ENCODE measurements around the gene CERS6.
A peak's percentile ranks its signal among the peaks of the same experiment; 100 is the strongest.

CERS6 gene

DNA sequence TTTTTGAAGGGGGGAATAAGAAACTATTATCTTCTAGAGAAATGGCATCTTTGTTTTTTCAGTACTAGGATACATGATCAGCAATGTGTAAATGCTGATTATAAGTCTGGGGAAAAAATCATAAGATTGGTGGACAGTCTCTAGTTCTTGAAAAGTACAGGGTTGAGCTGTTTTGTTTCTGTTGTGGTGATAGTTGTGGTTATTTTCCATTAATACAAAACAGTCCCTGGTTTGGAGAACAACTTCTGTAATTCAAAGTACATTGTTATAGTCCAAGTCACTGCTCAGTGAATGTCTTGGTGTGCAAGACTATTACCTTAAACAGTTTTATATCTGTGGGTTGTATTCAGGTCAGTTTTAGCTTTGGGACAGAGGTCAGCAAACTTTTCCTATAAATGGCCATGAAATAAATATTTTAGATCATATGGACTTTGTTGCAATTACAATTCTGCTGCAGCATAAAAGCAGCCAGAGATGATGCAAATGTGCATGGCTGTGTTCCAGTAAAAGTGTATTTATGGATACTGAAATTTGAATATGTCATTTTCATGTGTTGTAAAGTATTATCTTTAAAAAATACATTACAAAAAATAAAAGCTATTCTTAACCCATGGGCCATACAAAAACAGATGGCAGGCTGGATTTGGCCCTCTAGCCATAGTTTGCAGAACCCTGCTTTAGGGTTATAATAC lies 111.0 kb downstream of the CERS6 start:
- no peak for DNase-seq (ENCODE audit: low read depth in 2 of 2)

DNA sequence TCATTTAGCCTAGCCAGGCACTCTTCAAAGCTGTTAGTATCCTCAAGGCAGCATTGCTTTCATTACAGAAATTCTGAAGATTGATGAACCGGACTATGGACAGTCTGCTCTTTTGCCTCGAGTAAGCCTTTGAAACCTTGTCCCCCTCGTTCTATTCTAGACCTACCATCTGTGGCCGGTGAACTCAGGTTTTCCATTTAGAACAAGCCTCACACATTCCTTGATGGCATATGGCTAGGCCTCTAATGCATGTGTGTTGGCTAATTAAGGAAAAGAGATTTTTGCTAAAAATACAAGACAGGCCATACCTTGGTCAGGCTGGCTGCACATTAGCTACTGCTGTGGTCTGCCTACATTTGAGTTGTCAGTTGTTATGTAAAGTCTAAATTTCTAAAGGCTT lies 111.8 kb downstream of the CERS6 start:
- DNase-seq (ENCODE audit: low read depth in 2 of 2) = no peak

DNA sequence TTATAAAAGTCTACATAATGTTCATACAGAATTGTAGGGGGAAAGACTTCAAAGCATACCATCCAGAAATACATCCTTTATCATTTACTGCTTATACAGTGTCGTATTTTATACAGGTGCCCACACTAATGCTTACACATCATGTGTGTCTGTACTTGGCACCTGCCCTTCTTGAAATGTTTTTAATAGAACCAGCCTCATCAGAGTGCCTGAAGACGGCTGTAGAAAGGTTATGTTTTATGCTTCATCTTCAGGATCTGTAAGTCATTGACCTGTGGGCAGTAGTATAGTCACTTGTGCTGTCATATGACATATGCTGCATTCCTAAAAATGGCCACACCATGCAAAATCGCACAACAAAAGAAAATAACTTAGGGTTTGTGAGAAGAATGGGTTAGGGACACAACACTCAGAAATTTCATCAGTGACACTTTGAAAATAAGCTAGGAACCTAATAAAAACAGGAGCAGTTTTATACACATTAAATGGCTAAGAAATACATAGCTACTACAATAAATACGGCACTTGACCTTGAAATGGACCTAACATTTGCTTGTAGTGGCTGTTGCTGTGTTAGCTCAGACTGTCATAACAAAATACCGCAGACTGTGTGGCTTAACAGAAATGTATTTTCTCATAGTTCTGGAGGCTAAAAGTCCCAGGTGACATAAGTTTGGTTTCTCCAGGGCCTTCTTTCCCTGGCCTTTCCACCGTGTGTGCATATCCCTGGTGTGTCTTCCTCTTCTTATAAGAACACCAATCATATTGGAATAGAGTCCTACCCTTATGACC lies 112.6 kb downstream of the CERS6 start:
- no peak for DNase-seq (ENCODE audit: low read depth in 2 of 2)

DNA sequence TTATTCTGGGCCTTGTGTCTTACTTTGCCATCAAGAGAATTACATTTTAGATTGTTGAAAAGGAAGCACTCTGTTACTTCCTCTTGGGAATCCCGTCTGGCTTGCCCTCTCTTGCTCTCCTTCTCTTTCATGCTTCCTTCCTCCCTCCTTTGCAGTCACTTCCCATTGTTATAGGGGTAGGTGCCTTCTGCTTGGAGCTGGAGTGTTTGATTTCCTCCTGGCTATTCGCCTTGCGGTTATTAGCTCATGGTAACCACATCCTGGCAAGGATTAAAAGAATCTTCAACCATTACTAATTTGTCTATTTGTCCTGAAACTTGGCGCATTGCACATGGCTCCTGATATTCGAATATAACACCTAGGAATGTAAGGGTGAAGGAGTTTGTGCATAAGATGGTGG lies 115.0 kb downstream of the CERS6 start:
- no peak for DNase-seq (ENCODE audit: low read depth in 2 of 2)

DNA sequence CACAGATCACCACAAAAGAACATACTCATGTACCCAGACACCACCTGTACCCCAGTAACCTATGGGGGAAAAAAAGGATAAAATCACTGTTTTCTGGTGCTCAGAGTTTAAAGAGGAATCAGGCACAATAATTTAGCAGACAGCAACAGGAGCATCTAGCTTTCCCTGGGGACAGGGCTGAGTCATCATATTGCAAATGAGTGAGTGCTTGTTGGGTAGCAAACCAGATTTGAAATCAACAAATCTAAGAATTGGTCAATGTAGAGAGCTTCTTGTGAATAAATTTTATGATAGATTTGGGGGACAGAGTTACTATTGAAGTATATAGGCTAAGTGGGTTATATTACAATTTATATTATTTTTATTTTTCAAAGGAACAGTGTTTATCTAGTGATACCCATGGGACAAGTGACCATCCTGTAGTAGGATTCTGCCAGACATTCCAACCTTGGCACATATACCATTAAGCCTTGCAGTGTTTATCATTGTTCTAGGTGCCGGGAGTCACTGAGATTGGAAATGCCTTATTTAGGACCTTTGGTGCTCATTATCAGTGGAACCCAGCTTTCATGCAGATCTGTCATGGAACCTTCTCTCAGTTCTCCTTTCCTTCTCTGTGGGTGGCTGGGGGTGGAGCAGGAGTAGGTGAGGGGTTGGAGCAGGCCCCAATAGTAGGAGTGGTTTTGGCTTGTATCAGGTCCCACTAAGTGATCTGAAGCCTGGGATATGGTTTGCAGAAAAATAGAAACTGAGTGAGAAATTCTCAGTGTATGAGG lies 117.2 kb downstream of the CERS6 start:
- peak in 1 of 2 experiments; percentile 29 for DNase-seq (ENCODE audit: low read depth in 2 of 2)

DNA sequence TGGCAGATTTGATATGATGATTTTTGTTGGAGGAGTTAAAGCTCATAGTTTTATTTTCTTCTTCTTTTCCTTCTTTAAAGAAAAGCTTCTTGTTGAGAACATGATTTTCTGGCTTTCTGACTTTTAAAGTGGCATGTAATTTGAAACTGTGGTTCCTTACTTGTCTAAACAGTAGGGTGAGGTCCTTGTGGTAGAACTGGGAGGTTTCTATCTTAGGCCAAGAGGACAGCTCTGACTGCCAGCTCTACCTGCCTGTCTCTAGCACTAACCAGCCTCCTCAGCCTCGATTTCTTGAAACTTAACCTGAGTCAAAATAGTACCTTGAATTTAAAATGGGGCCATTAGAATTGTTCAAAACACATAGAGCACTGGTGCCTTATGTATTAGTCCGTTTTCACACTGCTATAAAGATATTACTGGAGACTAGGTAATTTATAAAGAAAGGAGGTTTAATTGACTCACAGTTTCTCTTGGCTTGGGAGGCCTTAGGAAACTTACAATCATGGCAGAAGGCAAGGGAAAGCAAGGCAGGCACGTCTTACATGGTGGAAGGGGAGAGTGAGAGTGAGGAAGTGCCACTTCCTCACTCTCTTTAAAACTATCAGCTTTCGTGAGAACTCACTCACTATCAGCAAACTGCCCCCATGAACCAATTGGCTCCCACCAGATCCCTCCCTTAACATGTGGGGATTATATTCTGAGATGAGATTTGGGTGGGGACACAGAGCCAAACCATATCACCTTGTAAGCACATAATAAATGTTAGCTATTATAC lies 119.0 kb downstream of the CERS6 start:
- no peak for DNase-seq (ENCODE audit: low read depth in 2 of 2)

DNA sequence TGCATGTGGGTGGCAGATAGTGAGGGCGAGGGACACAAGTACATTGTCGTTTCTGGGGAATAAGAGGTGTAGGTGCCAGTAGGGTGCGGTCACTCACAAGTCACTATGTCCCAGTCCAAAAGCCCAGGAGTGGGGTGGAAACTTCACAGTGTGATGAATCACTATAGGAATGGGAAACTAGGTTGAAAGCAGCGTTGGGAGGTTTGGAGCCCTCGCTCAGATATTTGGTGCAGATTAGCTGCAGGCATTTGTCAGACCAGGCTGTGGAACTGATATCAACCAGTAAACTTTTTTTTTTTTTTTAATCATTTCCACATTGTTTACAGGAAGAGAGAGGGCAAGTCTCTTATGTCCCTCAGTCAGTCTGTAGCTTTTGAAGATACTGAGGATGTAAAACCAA lies 121.8 kb downstream of the CERS6 start:
- peak in 1 of 2 experiments; percentile 6 for DNase-seq (ENCODE audit: low read depth in 2 of 2)

DNA sequence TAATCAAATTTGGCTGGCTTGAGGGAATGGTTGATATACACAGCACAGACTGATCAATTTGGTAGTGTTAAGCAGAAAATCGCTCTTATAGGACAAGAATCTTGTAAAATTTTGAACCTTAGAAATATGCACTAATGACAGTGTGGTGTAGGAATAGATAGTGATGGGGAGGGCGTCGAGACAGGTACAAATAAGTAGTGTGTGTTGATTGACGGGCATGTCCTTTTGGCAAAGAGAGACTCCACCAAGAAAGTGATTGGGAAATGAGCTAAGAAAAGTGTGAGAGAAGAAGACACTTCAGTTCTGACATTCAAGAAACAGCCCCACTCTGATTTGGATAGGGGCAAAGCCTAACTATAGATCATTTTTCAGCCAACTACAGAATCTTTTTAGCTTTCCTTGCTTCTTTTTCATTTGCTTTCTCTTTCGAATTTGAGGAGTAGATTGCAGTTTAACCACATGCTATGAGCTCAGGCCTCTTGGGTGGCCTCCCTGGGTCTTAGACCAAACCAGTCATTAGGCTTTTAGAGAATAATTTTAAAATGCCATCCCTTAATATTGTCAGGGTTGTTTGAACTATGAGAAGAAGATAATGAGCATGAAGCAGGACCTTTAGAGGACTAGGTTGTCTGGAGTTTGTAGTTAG lies 127.1 kb downstream of the CERS6 start:
- DNase-seq (ENCODE audit: low read depth in 2 of 2) = no peak

DNA sequence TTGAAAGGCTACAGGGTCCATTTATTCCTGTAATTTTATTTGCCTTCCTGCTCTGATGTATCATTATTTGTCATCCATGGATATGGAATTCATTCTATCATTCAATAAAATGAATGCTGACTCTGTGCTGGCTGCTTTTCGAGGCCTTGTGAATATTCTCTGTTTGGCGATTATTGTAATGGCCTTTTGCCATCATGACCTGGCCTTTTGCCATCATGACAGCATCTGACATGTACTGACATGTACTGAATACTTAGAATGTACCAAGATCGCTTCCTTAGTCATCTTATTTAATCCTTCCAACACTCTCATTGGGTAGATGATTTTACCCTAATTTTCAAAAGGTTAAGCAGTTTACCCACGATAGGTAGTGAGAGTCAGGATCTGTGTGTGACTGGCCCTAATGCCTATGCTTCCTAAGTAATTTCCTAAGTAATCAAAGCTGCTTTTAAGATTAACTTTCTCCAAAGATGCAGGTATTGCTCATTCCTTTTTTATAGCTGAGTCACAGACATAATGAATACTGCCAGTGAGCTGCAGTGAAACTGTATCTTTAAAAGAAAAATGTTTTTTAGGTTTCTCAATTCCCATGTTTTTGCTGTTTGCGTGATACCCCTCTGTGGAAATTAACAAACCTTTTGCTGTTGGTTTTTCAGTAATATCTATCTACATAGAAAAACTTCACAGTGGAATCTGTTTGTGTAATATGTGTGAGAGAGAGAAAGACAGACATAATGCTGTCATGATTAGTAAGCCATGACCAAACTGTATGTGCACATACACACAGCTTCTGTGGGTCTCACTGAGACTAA lies 127.8 kb downstream of the CERS6 start:
- DNase-seq (ENCODE audit: low read depth in 2 of 2) = peak in 1 of 2 experiments; percentile 40

DNA sequence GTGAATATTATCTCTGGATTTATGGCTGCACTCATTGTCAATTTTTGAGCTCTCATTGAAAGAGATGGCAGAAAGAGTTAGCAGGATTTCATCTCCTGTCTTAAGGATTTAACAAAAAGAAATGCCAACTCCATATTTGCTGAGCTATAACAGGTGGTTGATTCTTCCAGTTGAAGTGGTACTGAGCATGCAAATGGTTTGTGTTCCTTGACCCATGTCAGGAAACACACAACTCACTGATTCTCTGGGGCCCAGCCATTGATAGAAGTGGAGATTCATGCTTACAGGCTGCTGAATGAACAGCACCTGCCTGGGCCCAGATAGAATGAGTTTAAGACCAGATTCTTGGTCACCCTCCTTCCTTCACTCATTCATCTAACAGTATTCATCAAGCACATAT lies 128.8 kb downstream of the CERS6 start:
- no peak for DNase-seq (ENCODE audit: low read depth in 2 of 2)

DNA sequence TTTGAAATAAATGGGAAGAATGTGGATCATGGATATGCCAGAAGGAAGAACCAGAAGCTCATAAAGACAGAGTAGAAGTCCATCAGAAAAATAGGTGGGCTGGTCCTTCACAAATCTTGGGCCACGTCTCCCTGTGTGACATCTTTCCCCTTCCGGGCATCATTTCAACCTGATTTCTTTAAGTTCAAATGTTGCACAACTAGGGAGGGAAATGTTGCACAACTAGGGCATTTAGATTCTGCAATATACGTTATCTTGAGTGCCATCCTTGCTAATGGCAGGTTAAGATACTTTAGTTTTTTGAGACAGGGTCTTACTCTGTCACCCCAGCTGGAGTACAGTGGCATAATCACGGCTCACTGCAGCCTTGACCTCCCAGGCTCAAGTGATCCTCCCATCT lies 129.6 kb downstream of the CERS6 start:
- no peak for DNase-seq (ENCODE audit: low read depth in 2 of 2)

DNA sequence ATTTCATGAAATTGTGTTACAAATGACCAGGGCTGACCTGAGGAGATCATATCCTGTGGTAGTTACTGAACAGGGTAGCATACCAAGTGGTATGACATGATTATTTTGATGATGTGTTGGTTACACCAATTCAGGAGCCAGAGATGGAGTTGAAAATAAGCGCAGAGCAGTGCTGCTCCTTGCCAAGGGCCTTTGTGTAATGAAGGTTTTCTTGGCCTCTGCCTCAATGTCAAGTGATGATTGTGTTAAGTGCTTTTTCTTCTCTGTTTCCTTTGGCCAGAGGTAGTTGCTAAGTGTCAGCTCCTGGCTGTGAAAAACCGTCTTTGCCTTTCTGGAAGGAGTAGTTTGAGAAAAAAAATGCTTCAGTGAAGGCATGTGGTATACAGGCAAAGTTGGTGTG lies 131.2 kb downstream of the CERS6 start:
- no peak for DNase-seq (ENCODE audit: low read depth in 2 of 2)

DNA sequence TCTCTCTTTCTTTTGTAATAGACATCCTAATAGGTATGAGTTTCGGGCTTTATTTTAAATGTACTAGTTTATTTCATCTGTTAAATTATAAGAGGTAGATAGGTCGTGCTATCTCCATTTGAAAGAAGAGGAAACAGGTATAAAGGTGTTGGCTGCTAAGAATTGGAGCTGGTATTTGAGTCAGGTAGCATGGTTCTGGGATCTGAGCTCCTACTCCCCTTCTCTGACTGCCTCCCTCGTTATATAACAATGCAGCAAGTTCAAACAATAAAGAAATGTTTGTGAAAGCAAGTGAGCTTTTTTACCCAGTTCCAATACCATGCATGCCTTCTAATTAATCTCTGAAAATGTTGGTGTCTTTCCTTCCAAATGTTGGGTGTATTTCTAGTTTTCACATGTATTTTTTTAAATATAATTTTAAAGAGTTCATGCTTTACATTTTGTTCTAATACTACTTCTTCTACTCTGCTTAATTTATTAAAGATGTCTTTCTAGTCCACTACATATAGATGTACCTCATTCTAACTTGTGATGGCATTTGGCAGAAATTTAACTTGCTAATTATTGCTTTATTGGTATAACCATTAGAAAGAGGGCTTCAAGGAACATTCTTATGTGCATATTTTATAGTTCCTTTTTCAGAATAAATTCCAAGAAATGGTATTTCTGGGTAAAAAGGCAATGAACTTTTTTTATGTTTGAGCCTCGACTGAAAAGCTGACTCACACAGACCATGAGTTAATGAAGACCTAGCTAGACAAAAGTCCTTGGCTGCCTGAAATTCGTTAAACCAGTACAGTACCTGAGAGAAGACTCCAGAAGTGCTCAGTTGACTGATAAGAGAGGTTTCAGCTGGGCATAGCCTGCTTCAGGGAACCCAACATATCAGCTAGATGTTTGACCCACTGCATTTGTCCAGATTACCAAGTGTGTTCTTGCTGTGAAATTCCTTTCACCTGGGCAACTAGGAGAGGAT lies 133.5 kb downstream of the CERS6 start:
- DNase-seq (ENCODE audit: low read depth in 2 of 2) = no peak

DNA sequence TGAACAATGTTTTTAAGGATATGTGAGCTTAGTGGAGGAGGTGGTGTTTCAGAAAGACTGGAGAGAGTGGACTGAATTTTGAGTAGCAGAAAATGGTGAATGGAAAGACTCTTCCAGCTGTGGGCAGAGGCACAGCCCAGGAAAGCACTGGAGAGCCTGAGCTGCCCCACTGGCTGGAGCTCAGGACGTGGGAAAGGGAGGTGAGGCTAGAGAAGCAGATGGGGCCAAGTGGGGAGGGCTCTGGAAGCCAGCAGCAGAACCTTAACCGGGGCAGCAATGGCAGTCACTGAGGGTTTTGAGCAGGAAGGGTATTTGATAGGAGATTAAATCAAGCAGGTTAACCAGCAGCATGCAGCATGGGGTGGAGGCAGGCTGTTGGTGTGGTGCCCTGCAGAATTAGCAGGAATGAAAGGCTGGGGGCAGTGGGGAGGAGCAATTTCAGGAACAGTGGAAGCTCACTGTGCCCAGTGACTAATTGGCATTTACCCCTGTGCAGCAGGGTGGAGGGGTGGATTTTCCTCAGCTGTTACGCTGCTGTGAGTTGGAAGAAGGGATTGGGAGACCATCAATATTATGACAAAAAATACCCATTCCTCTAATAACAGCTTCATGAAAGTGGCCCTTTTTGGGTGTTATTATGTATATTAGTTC lies 136.2 kb downstream of the CERS6 start:
- DNase-seq (ENCODE audit: low read depth in 2 of 2) = no peak

DNA sequence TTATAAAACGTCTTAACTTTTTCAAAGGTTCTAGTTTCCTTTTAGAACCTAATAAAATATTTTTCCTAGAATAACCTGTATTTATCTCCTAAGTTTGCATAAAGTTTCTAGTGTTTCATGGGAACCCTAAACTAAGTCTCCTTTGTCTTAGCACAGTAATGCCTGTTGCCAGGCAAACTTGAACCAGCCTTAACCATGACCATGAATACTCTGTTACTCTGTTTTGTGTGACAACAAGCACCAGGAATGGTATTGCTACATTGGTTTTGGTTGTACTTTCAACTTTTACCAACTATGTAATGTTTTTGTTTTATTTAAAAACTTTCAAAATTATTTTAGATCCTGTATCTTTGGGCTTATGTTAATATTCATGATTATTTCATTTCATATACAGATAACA lies 137.6 kb downstream of the CERS6 start:
- DNase-seq (ENCODE audit: low read depth in 2 of 2) = no peak

DNA sequence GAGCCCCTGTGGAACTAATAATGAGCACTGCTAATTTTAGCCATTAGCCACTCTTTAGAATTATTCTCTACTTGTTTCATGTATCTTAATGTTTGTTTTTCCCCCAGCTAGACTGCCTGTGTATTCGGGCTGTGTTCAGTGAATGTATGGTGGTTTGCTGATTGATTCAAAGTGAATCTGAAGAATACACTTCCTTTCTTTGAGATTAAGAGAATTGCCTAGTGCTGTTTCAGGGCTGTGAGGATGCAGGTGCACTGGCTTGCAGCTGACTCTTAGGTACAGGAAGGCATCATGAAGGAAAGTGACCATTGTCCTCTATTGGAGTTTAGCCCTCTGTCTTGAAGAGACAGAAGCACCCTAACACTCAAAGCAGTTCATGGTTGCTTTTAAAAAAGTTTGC lies 138.7 kb downstream of the CERS6 start:
- DNase-seq (ENCODE audit: low read depth in 2 of 2) = no peak

DNA sequence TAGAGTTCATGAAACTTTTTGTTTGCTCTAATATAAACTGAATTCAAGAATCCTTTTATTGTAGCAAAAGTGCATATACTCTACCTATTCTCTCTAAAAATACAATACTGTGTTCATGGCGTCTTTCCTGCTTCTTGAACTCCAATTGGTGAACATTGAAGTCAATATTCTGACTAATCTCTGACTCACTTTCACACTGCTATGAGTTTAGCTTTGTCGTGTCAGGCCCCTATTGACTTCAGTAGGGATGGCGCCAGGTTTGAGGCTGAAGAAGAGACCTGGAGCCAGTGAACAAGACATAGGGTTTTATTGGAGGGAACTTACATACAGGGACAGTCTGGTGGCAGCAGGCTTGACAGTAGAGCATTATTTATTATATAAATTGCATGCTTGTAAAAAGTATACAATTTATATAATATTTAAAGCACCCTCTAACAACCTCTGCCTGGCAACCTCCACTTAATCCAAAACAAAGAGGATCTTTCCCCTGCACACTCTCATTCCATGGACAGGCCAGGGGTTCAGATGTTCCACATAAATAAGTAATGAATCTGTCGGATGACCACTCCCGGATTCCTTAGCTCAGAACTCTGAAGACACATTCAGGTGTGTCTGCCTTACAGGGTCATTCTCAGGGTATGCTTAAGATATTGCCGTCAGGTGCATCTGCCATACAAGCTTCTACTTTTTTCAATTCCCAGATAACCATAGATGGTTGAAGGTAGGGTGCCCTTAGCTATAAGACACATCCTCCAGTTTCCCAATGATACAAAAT lies 141.0 kb downstream of the CERS6 start:
- DNase-seq (ENCODE audit: low read depth in 2 of 2) = no peak

DNA sequence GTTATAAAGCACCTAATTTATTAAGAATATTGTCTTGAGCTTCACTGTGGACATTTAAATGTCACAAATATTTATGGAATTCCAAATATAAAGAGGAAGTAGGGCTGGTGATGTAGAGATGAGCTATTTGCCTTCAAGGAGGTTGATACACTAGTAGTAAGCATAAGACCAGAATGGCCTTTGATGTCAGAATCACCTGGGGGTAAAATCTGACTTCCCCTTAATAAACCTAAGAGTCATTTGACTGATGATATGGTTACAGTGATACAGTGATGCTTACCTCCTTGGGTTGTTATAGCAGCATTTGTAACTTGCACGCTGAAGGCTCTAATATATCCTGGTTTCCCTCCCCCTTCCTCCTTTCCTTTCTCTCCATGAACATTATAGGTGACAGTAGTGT lies 143.7 kb downstream of the CERS6 start:
- DNase-seq (ENCODE audit: low read depth in 2 of 2) = no peak

Data from fibroblast of skin of left biceps (primary cell).